Stimulated activated naive B cell treated with anti-CD40 and anti-IgM and Interleukin-4, amounts not matched to agents 10 μg/mL and 1 μg/mL and 100 μg/mL, for 72 hours (primary cell): ENCODE results near the gene KLK4.
A peak's percentile ranks its signal among the peaks of the same experiment; 100 is the strongest.

ENCODE experiments used
- ATAC-seq, 2 donors: fragments of 150-1000 bp; cut with Tn5 transposase; replicated peaks; 2 replicates each; pipeline ENCODE4 v1.10.0; 2021; ENCODE audit warnings: moderate library complexity in 1 of 2
- DNase-seq: peaks from one replicate; pipeline ENCODE4 v3.0.0; 2021
- H3K27ac Mint-ChIP-seq: one replicate; pipeline ENCODE4 v1.8.0; 2022; ENCODE audit warnings: mild to moderate bottlenecking, mixed read lengths
- H3K27me3 Mint-ChIP-seq, 2 donors: one replicate each; pipeline ENCODE4 v1.8.0; 2022; ENCODE audit warnings: mixed read lengths in 2 of 2
- H3K36me3 Mint-ChIP-seq, 2 donors: one replicate each; pipeline ENCODE4 v1.8.0; 2022; ENCODE audit warnings: mixed read lengths in 2 of 2, mild to moderate bottlenecking in 1 of 2
- H3K4me1 Mint-ChIP-seq, 2 donors: one replicate each; pipeline ENCODE4 v1.8.0; 2022; ENCODE audit warnings: mixed read lengths in 2 of 2, mild to moderate bottlenecking in 1 of 2
- H3K4me3 Mint-ChIP-seq, 2 donors: one replicate each; pipeline ENCODE4 v1.8.0; 2022; ENCODE audit warnings: mild to moderate bottlenecking in 2 of 2, mixed read lengths in 2 of 2, moderate library complexity in 1 of 2
- H3K9me3 Mint-ChIP-seq, 2 donors: one replicate each; pipeline ENCODE4 v1.8.0; 2022; ENCODE audit warnings: mixed read lengths in 2 of 2, mild to moderate bottlenecking in 1 of 2

Gene KLK4, protein sequence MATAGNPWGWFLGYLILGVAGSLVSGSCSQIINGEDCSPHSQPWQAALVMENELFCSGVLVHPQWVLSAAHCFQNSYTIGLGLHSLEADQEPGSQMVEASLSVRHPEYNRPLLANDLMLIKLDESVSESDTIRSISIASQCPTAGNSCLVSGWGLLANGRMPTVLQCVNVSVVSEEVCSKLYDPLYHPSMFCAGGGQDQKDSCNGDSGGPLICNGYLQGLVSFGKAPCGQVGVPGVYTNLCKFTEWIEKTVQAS

GRCh38 chr19:50911206-50912101 lies at the start of gene KLK4:
Gene KLK4, minus strand, starts transcription at chr19:50911395. Its CDS starts 657 bp downstream, at chr19:50910738.
- DNase-seq (no peak), ATAC-seq (no peak)
- Mint-ChIP-seq H3K9me3 (no peaks in the 10 kb centered on the region), H3K36me3 (no peaks in the 10 kb centered on the region), H3K27ac (peak within 1 kb of the TSS; percentile 0), H3K4me3 (no peak within 1 kb of the TSS), H3K4me1 (peaks cover 12 to 17% of the 10 kb centered on the region in 2 donors), H3K27me3 (peaks cover 0 to 55% of the 10 kb centered on the region in 2 donors)

DNA sequence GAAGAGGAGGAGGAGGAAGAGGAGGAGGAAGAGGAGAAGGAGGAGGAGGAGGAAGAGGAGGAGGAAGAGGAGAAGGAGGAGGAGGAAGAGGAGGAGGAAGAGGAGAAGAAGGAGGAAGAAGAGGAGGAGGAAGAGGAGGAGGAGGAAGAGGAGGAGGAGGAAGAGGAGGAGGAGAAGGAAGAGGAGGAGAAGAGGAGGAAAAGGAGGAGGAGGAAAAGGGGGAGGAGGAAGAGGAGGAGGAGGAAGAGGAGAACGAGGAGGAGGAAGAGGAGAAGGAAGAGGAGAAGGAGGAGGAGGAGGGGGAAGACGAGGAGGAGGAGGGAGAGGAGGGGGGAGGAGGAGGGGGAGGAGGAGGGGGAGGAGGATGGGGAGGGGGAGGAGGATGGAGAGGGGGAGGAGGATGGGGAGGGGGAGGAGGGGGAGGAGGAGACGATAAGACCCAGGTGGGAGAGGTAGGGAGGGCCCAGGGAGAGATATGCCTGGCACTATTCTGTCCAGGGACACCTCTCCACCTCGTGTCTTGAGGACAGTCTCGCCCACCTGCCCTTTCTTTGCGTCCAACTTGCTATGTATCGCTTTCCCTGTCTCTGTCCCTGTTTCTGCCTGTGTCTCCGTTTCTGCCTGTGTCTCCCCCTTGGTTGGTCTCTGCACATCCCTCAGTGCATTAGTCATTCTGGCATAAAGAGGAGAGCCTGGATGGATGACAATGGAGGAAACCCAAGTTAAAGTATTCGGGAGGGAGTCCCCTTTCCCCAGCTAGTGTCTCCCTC lies 48.7 kb upstream of the KLK4 start:
- DNase-seq = no peak
- ATAC-seq = peak; percentile 42 to 53
- H3K36me3 Mint-ChIP-seq = peaks cover 0 to 4% of the 10 kb centered on the region in 2 donors
- peaks cover 27 to 29% of the 10 kb centered on the region in 2 donors for H3K9me3 Mint-ChIP-seq
- no peak overlapping the region for H3K4me3 Mint-ChIP-seq
- H3K27ac Mint-ChIP-seq = no peak overlapping the region
- H3K27me3 Mint-ChIP-seq = peaks cover 14 to 27% of the 10 kb centered on the region in 2 donors
- H3K4me1 Mint-ChIP-seq = no peaks in the 10 kb centered on the region

- H3K36me3 Mint-ChIP-seq = peaks cover 0 to 4% of the 10 kb centered on the region in 2 donors
- DNase-seq = no peak
Observed at GRCh38 chr19:50957587-50957986, 46.4 kb upstream of the KLK4 start.

GRCh38 chr19:50952910-50953309 lies 41.7 kb upstream of the KLK4 start, which contains the start of gene KLK5:
Gene KLK5, minus strand, starts transcription at chr19:50953038. Its CDS starts 381 bp downstream, at chr19:50952657.
- Mint-ChIP-seq H3K4me1 (peaks cover 0 to 1% of the 10 kb centered on the region in 2 donors), H3K27ac (no peak within 1 kb of the TSS), H3K36me3 (peaks cover 0 to 5% of the 10 kb centered on the region in 2 donors), H3K4me3 (no peak within 1 kb of the TSS), H3K9me3 (peaks cover 1 to 9% of the 10 kb centered on the region in 2 donors), H3K27me3 (peaks cover 44 to 51% of the 10 kb centered on the region in 2 donors)
- no peak for ATAC-seq
- DNase-seq = no peak

More at GRCh38 chr19:50957587-50957986, 46.4 kb upstream of the KLK4 start:
- Mint-ChIP-seq H3K4me3 (no peak overlapping the region), H3K9me3 (peaks cover 17 to 19% of the 10 kb centered on the region in 2 donors), H3K27ac (no peak overlapping the region), H3K27me3 (peaks cover 19 to 34% of the 10 kb centered on the region in 2 donors), H3K4me1 (peaks cover 0 to 1% of the 10 kb centered on the region in 2 donors)
- ATAC-seq = no peak

GRCh38 chr19:50949861-50950260 lies 38.7 kb upstream of the KLK4 start:
- Mint-ChIP-seq H3K4me1 (peaks cover 0 to 1% of the 10 kb centered on the region in 2 donors), H3K36me3 (peaks cover 0 to 5% of the 10 kb centered on the region in 2 donors), H3K27ac (no peak overlapping the region), H3K4me3 (no peak overlapping the region), H3K9me3 (peaks cover 1 to 9% of the 10 kb centered on the region in 2 donors), H3K27me3 (peaks cover 44 to 49% of the 10 kb centered on the region in 2 donors)
- ATAC-seq = no peak
- DNase-seq = no peak

DNA sequence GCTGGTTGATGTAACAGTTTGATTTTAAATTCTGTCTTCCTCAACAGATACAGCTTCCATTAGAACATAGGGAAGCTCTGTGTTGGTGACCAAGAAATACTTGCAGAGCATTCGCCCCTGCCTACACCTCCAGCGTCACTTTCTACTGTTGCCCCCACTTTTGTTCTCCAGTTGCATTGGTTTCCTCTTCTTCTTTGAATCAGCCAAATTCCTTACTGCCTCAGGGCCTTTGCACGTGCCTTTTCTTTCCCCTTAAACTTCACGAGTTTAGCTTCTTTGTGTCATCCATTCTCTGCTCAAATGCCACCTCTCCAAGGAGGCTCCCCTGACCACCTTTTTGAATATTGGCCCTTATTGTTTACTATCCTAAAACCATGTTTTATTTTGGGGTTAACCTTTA lies 35.9 kb upstream of the KLK4 start:
- no peak for ATAC-seq
- Mint-ChIP-seq H3K36me3 (peaks cover 0 to 5% of the 10 kb centered on the region in 2 donors), H3K4me3 (no peak overlapping the region), H3K27ac (no peak overlapping the region), H3K27me3 (peaks cover 37 to 51% of the 10 kb centered on the region in 2 donors), H3K4me1 (no peaks in the 10 kb centered on the region), H3K9me3 (peaks cover 4 to 12% of the 10 kb centered on the region in 2 donors)
- no peak for DNase-seq

DNA sequence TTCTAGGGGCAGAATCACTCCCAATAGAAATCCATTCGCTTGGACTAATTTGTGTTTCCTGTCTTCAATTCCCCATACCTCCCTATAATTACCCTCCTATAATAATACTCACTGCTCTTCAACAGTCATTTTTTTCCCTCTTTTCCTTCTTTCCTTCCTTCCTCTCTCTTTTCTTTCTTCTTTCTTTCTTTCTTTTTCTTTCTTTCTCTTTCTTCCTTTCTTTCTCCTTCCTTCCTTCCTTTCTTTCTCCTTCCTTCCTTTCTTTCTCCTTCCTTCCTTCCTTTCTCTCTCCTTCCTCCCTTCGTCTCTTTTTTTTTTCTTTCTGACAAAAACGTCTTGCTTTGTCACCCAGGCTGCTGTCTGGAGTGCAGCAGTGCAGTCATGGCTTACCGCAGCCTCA lies 33.6 kb upstream of the KLK4 start:
- Mint-ChIP-seq H3K36me3 (no peaks in the 10 kb centered on the region), H3K4me1 (no peaks in the 10 kb centered on the region), H3K9me3 (peaks cover 7 to 10% of the 10 kb centered on the region in 2 donors), H3K4me3 (no peak overlapping the region), H3K27ac (no peak overlapping the region), H3K27me3 (peaks cover 31 to 38% of the 10 kb centered on the region in 2 donors)
- no peak for DNase-seq
- ATAC-seq = no peak

DNA sequence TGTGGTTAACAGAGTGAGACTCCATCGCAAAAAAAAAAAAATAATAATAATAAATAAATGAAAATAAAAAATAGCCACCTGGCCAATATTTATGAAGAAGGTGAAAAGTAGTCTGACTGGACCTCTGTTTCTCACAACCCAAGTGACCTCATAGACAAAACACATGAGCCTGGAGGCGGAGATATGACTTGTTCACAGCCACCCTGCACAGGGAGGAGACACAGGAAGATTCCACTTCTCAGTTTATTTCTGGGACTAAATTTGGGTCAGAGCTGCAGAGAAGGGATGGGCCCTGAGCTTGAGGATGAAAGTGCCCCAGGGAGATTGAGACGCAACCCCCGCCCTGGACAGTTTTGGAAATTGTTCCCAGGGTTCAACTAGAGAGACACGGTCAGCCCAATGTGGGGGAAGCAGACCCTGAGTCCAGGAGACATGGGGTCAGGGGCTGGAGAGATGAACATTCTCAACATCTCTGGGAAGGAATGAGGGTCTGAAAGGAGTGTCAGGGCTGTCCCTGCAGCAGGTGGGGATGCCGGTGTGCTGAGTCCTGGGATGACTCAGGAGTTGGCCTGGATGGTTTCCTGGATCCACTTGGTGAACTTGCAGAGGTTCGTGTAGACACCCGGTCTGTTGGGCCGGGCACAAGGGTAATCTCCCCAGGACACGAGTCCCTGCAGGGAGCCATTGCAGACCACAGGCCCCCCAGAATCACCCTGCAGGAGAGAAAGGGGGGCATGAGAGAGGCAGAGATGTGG lies 32.1 kb upstream of the KLK4 start:
- Mint-ChIP-seq H3K36me3 (no peaks in the 10 kb centered on the region), H3K4me3 (no peak overlapping the region), H3K4me1 (no peaks in the 10 kb centered on the region), H3K27ac (no peak overlapping the region), H3K9me3 (peaks cover 3 to 11% of the 10 kb centered on the region in 2 donors), H3K27me3 (peaks cover 30% of the 10 kb centered on the region in 2 donors)
- ATAC-seq = no peak
- DNase-seq = no peak

DNA sequence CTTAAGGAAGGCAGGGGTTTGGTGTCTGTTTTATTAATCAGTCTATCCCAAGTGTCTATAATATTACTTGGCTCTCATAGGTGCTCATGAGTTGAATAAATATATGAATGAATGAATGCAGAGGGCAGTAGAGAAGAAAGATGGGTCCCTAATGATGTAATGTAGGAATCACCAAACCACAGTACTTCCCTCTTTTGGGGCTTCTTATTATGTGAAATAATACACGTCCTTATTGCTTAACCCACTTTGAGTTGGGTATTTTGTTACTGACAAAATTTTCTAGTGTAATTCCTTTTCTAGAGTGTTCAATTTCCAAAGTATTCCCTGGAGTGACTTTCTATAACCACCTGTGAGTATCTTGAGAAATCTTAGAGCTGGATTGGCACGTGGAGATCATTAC lies 28.4 kb upstream of the KLK4 start:
- Mint-ChIP-seq H3K27me3 (peaks cover 22 to 29% of the 10 kb centered on the region in 2 donors), H3K36me3 (no peaks in the 10 kb centered on the region)
- no peak for ATAC-seq

GRCh38 chr19:50933640-50934039 lies 22.4 kb upstream of the KLK4 start:
- H3K27ac Mint-ChIP-seq = no peak overlapping the region
- H3K4me3 Mint-ChIP-seq = no peak overlapping the region
- no peak for DNase-seq

More for the DNA sequence above, 28.4 kb upstream of the KLK4 start:
- no peak overlapping the region for H3K4me3 Mint-ChIP-seq
- H3K9me3 Mint-ChIP-seq = peaks cover 3 to 11% of the 10 kb centered on the region in 2 donors
- no peaks in the 10 kb centered on the region for H3K4me1 Mint-ChIP-seq
- no peak for DNase-seq
- H3K27ac Mint-ChIP-seq = no peak overlapping the region

GRCh38 chr19:50932690-50933083 lies 21.5 kb upstream of the KLK4 start:
- peaks cover 48 to 52% of the 10 kb centered on the region in 2 donors for H3K27me3 Mint-ChIP-seq
- H3K4me3 Mint-ChIP-seq = no peak overlapping the region
- no peaks in the 10 kb centered on the region for H3K4me1 Mint-ChIP-seq
- no peaks in the 10 kb centered on the region for H3K36me3 Mint-ChIP-seq
- H3K27ac Mint-ChIP-seq = no peak overlapping the region
- no peaks in the 10 kb centered on the region for H3K9me3 Mint-ChIP-seq
- DNase-seq (no peak), ATAC-seq (no peak)

More at GRCh38 chr19:50933640-50934039, 22.4 kb upstream of the KLK4 start:
- Mint-ChIP-seq H3K27me3 (peaks cover 41 to 47% of the 10 kb centered on the region in 2 donors), H3K9me3 (no peaks in the 10 kb centered on the region), H3K4me1 (no peaks in the 10 kb centered on the region), H3K36me3 (no peaks in the 10 kb centered on the region)
- ATAC-seq = no peak

DNA sequence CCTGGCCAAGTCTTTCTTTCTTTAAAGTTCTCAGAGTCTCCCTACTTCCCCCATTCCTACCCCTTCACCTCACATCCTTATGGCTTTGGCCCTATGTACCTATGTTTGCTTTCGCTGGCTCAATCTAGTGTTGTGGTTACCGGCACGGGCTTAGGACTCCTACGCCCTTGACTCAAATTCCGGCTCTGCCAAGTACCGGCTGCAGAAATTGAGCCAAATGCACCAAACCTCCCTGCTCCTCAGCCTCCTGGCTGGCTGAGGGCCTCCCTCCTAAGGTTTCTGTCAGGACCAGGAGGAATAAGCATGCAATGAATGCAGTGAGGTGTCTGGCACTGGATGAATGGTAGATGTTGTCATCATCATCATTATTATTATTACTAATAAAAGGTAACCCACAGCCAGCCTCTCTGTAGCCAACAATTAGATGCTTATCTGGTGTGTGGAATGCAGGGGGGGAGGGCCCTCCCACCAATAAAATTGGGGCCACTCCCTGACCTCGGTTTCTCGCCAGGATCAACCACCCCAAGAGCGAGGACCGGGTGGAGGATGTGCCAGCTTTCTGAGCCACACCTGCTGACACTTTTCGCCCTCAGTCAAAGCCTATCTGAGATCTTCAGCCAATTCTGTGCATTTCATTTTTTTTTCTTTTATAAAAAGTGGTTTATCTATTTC lies 21.0 kb upstream of the KLK4 start:
- ATAC-seq = no peak
- no peak for DNase-seq
- no peak overlapping the region for H3K4me3 Mint-ChIP-seq
- H3K9me3 Mint-ChIP-seq = no peaks in the 10 kb centered on the region
- H3K27me3 Mint-ChIP-seq = peaks cover 54 to 55% of the 10 kb centered on the region in 2 donors
- H3K36me3 Mint-ChIP-seq = no peaks in the 10 kb centered on the region
- H3K27ac Mint-ChIP-seq = no peak overlapping the region
- H3K4me1 Mint-ChIP-seq = no peaks in the 10 kb centered on the region

- ATAC-seq (no peak), DNase-seq (no peak)
- no peaks in the 10 kb centered on the region for H3K9me3 Mint-ChIP-seq
Observed at GRCh38 chr19:50931023-50931422, 19.8 kb upstream of the KLK4 start.

More at GRCh38 chr19:50931023-50931422, 19.8 kb upstream of the KLK4 start:
- no peaks in the 10 kb centered on the region for H3K4me1 Mint-ChIP-seq
- no peaks in the 10 kb centered on the region for H3K36me3 Mint-ChIP-seq
- H3K27me3 Mint-ChIP-seq = peaks cover 53 to 56% of the 10 kb centered on the region in 2 donors
- no peak overlapping the region for H3K4me3 Mint-ChIP-seq
- no peak overlapping the region for H3K27ac Mint-ChIP-seq
